HEK293 (cell line): ENCODE results near the gene VPREB1.

Source experiments
- YY1 ChIP-seq: fragments of 450-650 bp; formaldehyde crosslinking; IDR thresholded peaks from 2 replicates; pipeline ENCODE4 v1.5.1; 2018; ENCODE audit warnings: missing biosample characterization, missing genetic modification characterization
- TF ChIP-seq, protein P1 (sequence below): fragments of 450-650 bp; formaldehyde crosslinking; IDR thresholded peaks from 2 replicates; pipeline ENCODE4 v1.5.1; 2016; ENCODE audit warnings: missing biosample characterization, missing genetic modification characterization
- TF ChIP-seq, protein P2 (sequence below): fragments of 450-650 bp; formaldehyde crosslinking; IDR thresholded peaks from 2 replicates; pipeline ENCODE4 v1.5.1; 2016; ENCODE audit warnings: missing biosample characterization, missing genetic modification characterization

DNA sequence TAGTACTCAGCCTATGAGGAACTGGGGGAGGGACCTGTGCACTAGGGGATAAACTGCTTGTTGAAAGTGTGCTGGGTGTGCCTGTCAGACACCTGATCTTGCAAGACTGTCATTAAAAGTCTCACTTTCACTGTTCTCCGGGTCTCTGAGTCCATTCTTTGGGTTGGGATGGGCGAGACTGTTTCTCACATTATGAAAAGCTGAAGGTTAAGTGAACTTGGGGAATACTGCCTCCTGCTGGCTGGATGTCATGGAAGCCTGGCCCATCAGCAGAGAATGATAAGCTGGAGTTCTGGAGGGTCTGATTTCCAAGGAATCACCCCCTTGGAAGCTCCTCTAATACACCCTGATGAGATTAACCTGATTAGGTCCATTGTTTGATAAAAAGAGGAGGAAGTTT, 9.0 kb upstream of the VPREB1 start:
- TF ChIP-seq, protein P1, sequence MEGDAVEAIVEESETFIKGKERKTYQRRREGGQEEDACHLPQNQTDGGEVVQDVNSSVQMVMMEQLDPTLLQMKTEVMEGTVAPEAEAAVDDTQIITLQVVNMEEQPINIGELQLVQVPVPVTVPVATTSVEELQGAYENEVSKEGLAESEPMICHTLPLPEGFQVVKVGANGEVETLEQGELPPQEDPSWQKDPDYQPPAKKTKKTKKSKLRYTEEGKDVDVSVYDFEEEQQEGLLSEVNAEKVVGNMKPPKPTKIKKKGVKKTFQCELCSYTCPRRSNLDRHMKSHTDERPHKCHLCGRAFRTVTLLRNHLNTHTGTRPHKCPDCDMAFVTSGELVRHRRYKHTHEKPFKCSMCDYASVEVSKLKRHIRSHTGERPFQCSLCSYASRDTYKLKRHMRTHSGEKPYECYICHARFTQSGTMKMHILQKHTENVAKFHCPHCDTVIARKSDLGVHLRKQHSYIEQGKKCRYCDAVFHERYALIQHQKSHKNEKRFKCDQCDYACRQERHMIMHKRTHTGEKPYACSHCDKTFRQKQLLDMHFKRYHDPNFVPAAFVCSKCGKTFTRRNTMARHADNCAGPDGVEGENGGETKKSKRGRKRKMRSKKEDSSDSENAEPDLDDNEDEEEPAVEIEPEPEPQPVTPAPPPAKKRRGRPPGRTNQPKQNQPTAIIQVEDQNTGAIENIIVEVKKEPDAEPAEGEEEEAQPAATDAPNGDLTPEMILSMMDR = no peak
- TF ChIP-seq YY1 (tag by site-specific recombination) = no peak
- TF ChIP-seq, protein P2, sequence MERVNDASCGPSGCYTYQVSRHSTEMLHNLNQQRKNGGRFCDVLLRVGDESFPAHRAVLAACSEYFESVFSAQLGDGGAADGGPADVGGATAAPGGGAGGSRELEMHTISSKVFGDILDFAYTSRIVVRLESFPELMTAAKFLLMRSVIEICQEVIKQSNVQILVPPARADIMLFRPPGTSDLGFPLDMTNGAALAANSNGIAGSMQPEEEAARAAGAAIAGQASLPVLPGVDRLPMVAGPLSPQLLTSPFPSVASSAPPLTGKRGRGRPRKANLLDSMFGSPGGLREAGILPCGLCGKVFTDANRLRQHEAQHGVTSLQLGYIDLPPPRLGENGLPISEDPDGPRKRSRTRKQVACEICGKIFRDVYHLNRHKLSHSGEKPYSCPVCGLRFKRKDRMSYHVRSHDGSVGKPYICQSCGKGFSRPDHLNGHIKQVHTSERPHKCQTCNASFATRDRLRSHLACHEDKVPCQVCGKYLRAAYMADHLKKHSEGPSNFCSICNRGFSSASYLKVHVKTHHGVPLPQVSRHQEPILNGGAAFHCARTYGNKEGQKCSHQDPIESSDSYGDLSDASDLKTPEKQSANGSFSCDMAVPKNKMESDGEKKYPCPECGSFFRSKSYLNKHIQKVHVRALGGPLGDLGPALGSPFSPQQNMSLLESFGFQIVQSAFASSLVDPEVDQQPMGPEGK (tag by site-specific recombination) = no peak
